NB4 (cell line): ENCODE results near the gene ANKRD39.

Experiments
- CTCF ChIP-seq: IDR thresholded peaks from one replicate; pipeline ENCODE4 v1.5.1; 2012; ENCODE audit warnings: low read depth, low read length
- MAX ChIP-seq: IDR thresholded peaks from 2 replicates; pipeline ENCODE4 v1.6.1; 2011; ENCODE audit warnings: low read depth, low read length
- POLR2A ChIP-seq: IDR thresholded peaks from 2 replicates; pipeline ENCODE4 v1.6.1; 2011; ENCODE audit warnings: mild to moderate bottlenecking; ENCODE audit not compliant: insufficient read length; ENCODE audit errors: extremely low read depth

- no peak for TF ChIP-seq POLR2A
- TF ChIP-seq CTCF, result no peak
- TF ChIP-seq MAX, result no peak
Measured at GRCh38 chr2:96894151-96894531, 36.3 kb upstream of the ANKRD39 start.
